ENCODE results near the gene SMPD3. TPM values are rescaled to one million over a fixed set of nuclear protein-coding genes. Genes with fewer than 3 reads are reported as not detected.

Gene SMPD3
- total RNA-seq, 2 experiments from 2014 or later: 11.1 to 12.0 TPM

- POLR2A ChIA-PET: interaction anchor here (0.5 to 1.3 kb wide), 3 partner anchors 19 to 57 kb away, joined by 3 to 4 read pairs (median 3); no protein-coding TSS in a partner anchor
- ATAC-seq: peak; percentile 57
- Mint-ChIP-seq H3K27me3 (ENCODE audit: low read depth) (no peaks in the 10 kb centered on the region), H3K27ac (peak overlapping the region; percentile 66), H3K9me3 (ENCODE audit: insufficient read depth) (no peaks in the 10 kb centered on the region), H3K4me3 (no peak overlapping the region), H3K36me3 (ENCODE audit: low read depth) (peaks cover 47% of the 10 kb centered on the region), H3K4me1 (ENCODE audit: low read depth) (peaks cover 19% of the 10 kb centered on the region)
- CTCF ChIA-PET: interaction anchor here (0.6 to 20.0 kb wide), 3 partner anchors 9 to 378 kb away, joined by 3 to 544 read pairs (median 32); partner anchors contain the start of gene SLC7A6
- peak; percentile 38 for DNase-seq
These were observed 129.0 kb downstream of the SMPD3 start for GRCh38 chr16:68319185-68319908.

- CTCF ChIA-PET: no interaction called here
- no peak for ATAC-seq
- H3K9me3 Mint-ChIP-seq (ENCODE audit: insufficient read depth): no peaks in the 10 kb centered on the region
- H3K36me3 Mint-ChIP-seq (ENCODE audit: low read depth): peaks cover 46% of the 10 kb centered on the region
- peaks cover 38% of the 10 kb centered on the region for H3K4me1 Mint-ChIP-seq (ENCODE audit: low read depth)
- H3K27me3 Mint-ChIP-seq (ENCODE audit: low read depth): no peaks in the 10 kb centered on the region
- H3K4me3 Mint-ChIP-seq: no peak overlapping the region
- H3K27ac Mint-ChIP-seq: no peak overlapping the region
- POLR2A ChIA-PET: no interaction called here
- DNase-seq: no peak
These were observed 135.2 kb downstream of the SMPD3 start for GRCh38 chr16:68313116-68313515.

DNA sequence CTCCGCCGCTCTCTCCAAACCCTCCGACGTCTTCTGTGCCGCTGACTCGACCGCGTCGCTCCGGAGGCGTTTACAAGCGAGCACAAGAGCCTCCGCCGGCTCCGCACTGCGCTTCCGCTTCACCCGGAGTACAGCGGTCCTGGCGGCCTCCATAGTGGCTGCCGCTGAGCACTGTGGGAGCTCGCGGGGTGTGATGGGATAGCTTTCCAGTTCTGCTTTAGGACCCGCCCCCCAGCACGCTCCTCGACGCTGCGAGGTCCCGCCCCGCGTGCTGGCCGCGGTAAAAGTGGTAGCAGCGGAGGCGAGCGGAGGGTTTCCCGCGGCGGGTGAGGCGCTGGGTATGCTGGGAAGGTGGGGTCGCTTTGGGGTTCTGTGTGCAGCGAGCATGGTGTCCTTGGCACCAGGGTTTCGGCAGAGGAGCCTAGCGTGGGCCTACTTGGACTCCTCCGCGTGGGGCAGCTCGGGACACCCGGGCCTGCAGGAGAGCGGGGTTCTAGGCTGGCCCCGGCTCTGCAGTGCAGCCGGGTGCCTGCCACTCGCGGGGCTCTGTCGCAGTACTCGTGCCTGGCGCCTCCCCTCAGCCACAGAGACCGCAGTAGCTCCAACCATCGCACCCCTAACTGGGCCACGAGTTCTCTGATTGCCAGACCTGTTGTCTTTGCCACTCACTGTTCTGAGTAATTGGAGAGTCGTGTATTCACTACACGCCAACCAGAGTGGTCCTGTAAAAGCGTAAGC lies 137.4 kb downstream of the SMPD3 start, which contains the start of the genes PRMT7 and SLC7A6OS:
PRMT7 (plus strand) TSS at position 246 of the 738 bp plus-strand sequence. CDS start 4,961 bp downstream, outside the sequence.
SLC7A6OS (minus strand) TSS at position 173 of the 738 bp plus-strand sequence; CDS start at position 153, 20 bp downstream.
- DNase-seq (peak; percentile 96), ATAC-seq (peak; percentile 99)
- Mint-ChIP-seq H3K36me3 (ENCODE audit: low read depth) (peaks cover 46% of the 10 kb centered on the region), H3K27ac (peak within 1 kb of the TSS; percentile 88), H3K4me3 (peak within 1 kb of the TSS; percentile 89), H3K4me1 (ENCODE audit: low read depth) (peaks cover 44% of the 10 kb centered on the region), H3K9me3 (ENCODE audit: insufficient read depth) (no peaks in the 10 kb centered on the region), H3K27me3 (ENCODE audit: low read depth) (no peaks in the 10 kb centered on the region)
- ChIA-PET CTCF (interaction anchor here (0.6 to 6.4 kb wide), 17 partner anchors 11 to 559 kb away, joined by 3 to 118 read pairs (median 4); partner anchors contain the start of gene SLC7A6), POLR2A (interaction anchor here (0.6 to 3.7 kb wide), 16 partner anchors 9 to 66 kb away, joined by 3 to 41 read pairs (median 6); partner anchors contain the start of genes PLA2G15 and SLC7A6)

GRCh38 chr16:68310437-68310773 lies 137.9 kb downstream of the SMPD3 start:
- ATAC-seq (no peak), DNase-seq (no peak)
- H3K9me3 Mint-ChIP-seq (ENCODE audit: insufficient read depth): no peaks in the 10 kb centered on the region
- ChIA-PET POLR2A (interaction anchor here (0.8 to 3.7 kb wide), 12 partner anchors 8 to 66 kb away, joined by 3 to 41 read pairs (median 8); partner anchors contain the start of genes PLA2G15 and SLC7A6), CTCF (interaction anchor here (0.6 to 6.4 kb wide), 16 partner anchors 11 to 64 kb away, joined by 3 to 118 read pairs (median 4); partner anchors contain the start of gene SLC7A6)
- peak overlapping the region; percentile 89 for H3K4me3 Mint-ChIP-seq
- no peaks in the 10 kb centered on the region for H3K27me3 Mint-ChIP-seq (ENCODE audit: low read depth)
- peak overlapping the region; percentile 88 for H3K27ac Mint-ChIP-seq
- H3K36me3 Mint-ChIP-seq (ENCODE audit: low read depth): peaks cover 45% of the 10 kb centered on the region
- peaks cover 41% of the 10 kb centered on the region for H3K4me1 Mint-ChIP-seq (ENCODE audit: low read depth)

DNA sequence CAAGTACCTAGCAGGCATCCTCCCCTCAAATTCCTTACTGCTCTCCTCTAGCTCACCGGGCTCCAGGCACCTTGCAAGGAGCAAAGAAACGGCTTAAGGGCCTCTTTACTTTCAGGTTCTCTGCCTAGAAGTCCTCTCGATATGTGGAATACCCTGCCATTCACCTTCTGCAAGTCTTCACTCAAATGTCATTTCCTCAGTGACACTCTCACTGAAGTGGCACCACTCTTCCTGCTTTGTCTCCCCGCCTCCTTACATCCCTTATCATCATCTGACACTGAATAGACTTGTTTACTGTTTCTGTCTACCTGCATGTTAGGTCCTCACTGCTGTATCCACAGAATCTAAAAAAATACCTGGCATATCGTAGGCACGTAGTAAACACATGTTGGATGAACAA lies 138.5 kb downstream of the SMPD3 start:
- H3K27ac Mint-ChIP-seq: peak overlapping the region; percentile 88
- ATAC-seq: no peak
- no peaks in the 10 kb centered on the region for H3K27me3 Mint-ChIP-seq (ENCODE audit: low read depth)
- H3K9me3 Mint-ChIP-seq (ENCODE audit: insufficient read depth): no peaks in the 10 kb centered on the region
- CTCF ChIA-PET: interaction anchor here (6.4 kb wide), 1 partner anchor 47 kb away, joined by 118 read pairs; the partner anchor contains the start of gene SLC7A6
- H3K4me1 Mint-ChIP-seq (ENCODE audit: low read depth): peaks cover 45% of the 10 kb centered on the region
- peak overlapping the region; percentile 89 for H3K4me3 Mint-ChIP-seq
- peaks cover 48% of the 10 kb centered on the region for H3K36me3 Mint-ChIP-seq (ENCODE audit: low read depth)
- POLR2A ChIA-PET: interaction anchor here (0.5 to 3.7 kb wide), 3 partner anchors 9 to 1297 kb away, joined by 3 to 41 read pairs (median 6); partner anchors contain the start of gene SLC7A6
- DNase-seq: peak; percentile 38

Other genes starting within 250 kb of the SMPD3 start
- under 1 TPM in 1 of 2 experiments, not detected in 1; 0.18 TPM for gene ESRP2, start 212.4 kb downstream of the SMPD3 start, total RNA-seq
- 1 to 10 TPM; 8.6 to 9.4 TPM for gene PLA2G15, start 203.1 kb downstream of the SMPD3 start, total RNA-seq
- gene SLC7A6, start 184.0 kb downstream of the SMPD3 start, total RNA-seq: 10 to 100 TPM; 84.1 to 85.0 TPM
- gene SLC7A6OS, start 137.6 kb downstream of the SMPD3 start, total RNA-seq: 10 to 100 TPM; 26.3 to 30.7 TPM
- gene PRMT7, start 137.5 kb downstream of the SMPD3 start, total RNA-seq: 10 to 100 TPM; 70.4 to 73.2 TPM
- 10 to 100 TPM; 32.1 to 33.6 TPM for gene ZFP90, start 90.8 kb upstream of the SMPD3 start, total RNA-seq
- gene CDH3, start 196.8 kb upstream of the SMPD3 start, total RNA-seq: not detected

Measured in activated CD8-positive, alpha-beta T cell treated with anti-CD3 and anti-CD28 coated beads, Interleukin-2, amount 10 ng/mL, durations not matched to agents 7 days and 5 days (primary cell).